ENCODE data around the gene PIN1. TPM values are rescaled to one million over a fixed set of nuclear protein-coding genes. Genes with fewer than 3 reads are reported as not detected.

Gene PIN1
- total RNA-seq, 1 donor from 2014 or later, result 98.4 TPM

DNA sequence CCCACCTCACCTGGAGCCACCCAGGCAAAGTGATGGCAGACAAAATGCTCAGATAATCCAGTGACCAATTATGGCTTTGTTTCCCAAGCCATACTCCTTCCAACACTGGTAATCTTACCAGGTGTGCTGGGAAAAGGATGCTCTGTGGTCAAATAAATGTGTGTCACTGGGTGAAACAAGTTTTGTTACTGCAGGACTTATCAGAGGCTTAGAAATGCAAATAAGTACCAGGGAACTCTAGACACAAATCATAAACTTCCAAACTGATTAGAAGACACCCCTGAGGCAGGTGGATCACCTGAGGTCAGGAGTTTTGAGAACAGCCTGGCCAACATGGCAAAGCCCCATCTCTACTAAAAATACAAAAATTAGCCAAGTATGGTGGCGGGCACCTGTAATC is 26.4 kb downstream of the PIN1 start:
- intact Hi-C loops (cut with micrococcal nuclease), result no loop called here
- TF ChIP-seq, protein P1, sequence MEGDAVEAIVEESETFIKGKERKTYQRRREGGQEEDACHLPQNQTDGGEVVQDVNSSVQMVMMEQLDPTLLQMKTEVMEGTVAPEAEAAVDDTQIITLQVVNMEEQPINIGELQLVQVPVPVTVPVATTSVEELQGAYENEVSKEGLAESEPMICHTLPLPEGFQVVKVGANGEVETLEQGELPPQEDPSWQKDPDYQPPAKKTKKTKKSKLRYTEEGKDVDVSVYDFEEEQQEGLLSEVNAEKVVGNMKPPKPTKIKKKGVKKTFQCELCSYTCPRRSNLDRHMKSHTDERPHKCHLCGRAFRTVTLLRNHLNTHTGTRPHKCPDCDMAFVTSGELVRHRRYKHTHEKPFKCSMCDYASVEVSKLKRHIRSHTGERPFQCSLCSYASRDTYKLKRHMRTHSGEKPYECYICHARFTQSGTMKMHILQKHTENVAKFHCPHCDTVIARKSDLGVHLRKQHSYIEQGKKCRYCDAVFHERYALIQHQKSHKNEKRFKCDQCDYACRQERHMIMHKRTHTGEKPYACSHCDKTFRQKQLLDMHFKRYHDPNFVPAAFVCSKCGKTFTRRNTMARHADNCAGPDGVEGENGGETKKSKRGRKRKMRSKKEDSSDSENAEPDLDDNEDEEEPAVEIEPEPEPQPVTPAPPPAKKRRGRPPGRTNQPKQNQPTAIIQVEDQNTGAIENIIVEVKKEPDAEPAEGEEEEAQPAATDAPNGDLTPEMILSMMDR (IDR thresholded peaks at IDR 0.05; ENCODE audit: borderline replicate concordance), result no peak
- Histone ChIP-seq H3K27me3 (ENCODE audit: low read depth) (peaks cover 14% of the 10 kb centered on the region), H3K27ac (replicated peaks) (no peak overlapping the region), H3K4me1 (no peaks in the 10 kb centered on the region), H3K9me3 (replicated peaks) (no peaks in the 10 kb centered on the region), H3K4me3 (no peak overlapping the region), H3K36me3 (no peaks in the 10 kb centered on the region)
- DNase-seq, result no peak

DNA sequence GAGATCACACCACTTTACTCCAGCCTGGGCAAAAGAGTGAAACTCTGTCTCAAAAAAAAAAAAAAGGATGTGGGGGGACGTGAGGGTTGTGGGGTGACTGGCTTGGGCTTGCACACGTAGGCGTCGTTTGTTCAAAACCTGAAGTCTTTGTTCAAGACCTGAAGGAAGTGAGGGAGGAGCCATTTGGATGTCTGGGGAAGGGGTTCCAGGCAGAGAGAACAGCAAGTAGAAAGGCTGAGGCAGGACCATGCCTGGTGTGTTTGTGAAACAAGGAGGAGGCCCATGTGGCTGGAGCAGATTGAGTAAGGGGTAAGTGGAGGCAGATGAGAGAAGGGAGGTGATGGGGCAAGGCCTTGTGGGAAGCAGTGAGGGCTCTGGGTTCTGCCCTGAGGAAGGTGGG is 27.8 kb downstream of the PIN1 start:
- TF ChIP-seq, protein P1 (IDR thresholded peaks at IDR 0.05; ENCODE audit: borderline replicate concordance), result no peak
- Histone ChIP-seq H3K27ac (replicated peaks) (no peak overlapping the region), H3K36me3 (no peaks in the 10 kb centered on the region), H3K27me3 (ENCODE audit: low read depth) (peaks cover 14% of the 10 kb centered on the region), H3K4me1 (no peaks in the 10 kb centered on the region), H3K4me3 (no peak overlapping the region), H3K9me3 (replicated peaks) (no peaks in the 10 kb centered on the region)
- intact Hi-C loops (cut with micrococcal nuclease), result no loop called here
- no peak for DNase-seq

DNA sequence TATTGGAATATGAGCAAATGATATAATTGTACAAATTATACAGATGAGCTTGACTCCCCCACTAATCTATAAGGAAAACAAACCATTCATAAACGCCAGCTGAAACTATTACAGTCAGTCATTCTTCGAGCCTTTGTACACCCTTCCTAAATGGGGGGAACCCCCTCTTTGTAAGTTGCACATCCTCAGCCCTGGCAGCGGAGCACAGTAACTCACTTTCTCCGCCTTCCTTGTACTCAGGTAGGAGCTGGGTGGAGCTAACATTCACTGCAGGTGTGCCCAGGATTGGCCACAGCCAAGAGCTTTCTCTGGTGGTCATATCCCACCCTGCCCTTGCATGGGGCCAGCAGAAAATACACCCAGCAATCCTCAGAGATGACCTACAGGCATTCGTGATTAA is 28.6 kb downstream of the PIN1 start:
- no peaks in the 10 kb centered on the region for H3K36me3 ChIP-seq
- no peaks in the 10 kb centered on the region for H3K9me3 ChIP-seq (replicated peaks)
- no peak overlapping the region for H3K4me3 ChIP-seq
- DNase-seq, result no peak
- no peak overlapping the region for H3K27ac ChIP-seq (replicated peaks)
- no peaks in the 10 kb centered on the region for H3K4me1 ChIP-seq
- peaks cover 14% of the 10 kb centered on the region for H3K27me3 ChIP-seq (ENCODE audit: low read depth)
- TF ChIP-seq, protein P1 (IDR thresholded peaks at IDR 0.05; ENCODE audit: borderline replicate concordance), result no peak
- intact Hi-C loops (cut with micrococcal nuclease), result no loop called here

- TF ChIP-seq, protein P1 (IDR thresholded peaks at IDR 0.05; ENCODE audit: borderline replicate concordance), result no peak
- DNase-seq, result no peak
Measured at GRCh38 chr19:9865732-9866501, 30.8 kb downstream of the PIN1 start.

DNA sequence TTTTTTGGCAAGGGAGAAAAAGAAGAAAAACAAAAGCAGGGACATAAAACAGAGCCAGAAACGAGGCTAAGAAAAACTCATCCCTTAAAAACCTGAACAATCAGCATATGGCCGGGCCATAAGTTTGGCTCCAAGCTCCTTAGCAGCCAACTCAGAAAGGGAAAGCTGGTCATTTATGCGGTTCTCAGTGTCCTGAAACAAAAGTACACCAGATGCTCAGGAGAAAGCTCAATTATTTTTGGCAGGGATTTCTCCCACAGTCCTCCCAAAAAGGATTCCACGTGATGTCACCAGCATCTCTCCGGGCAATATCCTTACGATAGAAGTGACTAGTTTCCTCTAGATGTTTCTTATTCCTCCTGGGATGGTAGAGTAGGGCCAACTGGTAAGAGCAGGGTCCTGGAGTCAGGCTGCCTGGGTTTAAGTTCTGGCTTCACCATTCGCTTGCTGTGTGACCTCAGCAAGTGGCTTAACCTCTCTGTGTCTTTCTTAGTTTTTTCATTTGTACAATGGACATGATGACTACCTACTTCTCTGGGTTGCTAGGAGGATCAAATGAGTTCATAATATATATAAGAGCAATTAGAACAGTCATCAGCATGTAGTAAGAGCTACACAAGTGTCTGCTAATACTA is 34.0 kb downstream of the PIN1 start:
- Histone ChIP-seq H3K4me3 (no peak overlapping the region), H3K27ac (replicated peaks) (no peak overlapping the region), H3K27me3 (ENCODE audit: low read depth) (peaks cover 18% of the 10 kb centered on the region), H3K36me3 (no peaks in the 10 kb centered on the region), H3K4me1 (no peaks in the 10 kb centered on the region), H3K9me3 (replicated peaks) (no peaks in the 10 kb centered on the region)
- TF ChIP-seq, protein P1 (IDR thresholded peaks at IDR 0.05; ENCODE audit: borderline replicate concordance), result no peak
- intact Hi-C loops (cut with micrococcal nuclease), result no loop called here
- DNase-seq, result no peak

More at GRCh38 chr19:9865732-9866501, 30.8 kb downstream of the PIN1 start:
- Histone ChIP-seq H3K36me3 (no peaks in the 10 kb centered on the region), H3K27me3 (ENCODE audit: low read depth) (peaks cover 5% of the 10 kb centered on the region), H3K4me3 (no peak overlapping the region), H3K27ac (replicated peaks) (no peak overlapping the region), H3K4me1 (no peaks in the 10 kb centered on the region), H3K9me3 (replicated peaks) (no peaks in the 10 kb centered on the region)
- intact Hi-C loops (cut with micrococcal nuclease), result no loop called here
